ENCODE measurements around the gene PAGE2B.
"Not testable (repeated sequence)": the region's sequence is repeated elsewhere in the genome, so short reads cannot be mapped to it uniquely, and the experiment has no call there.

PAGE2B gene

GRCh38 chrX:55107262-55107661 lies 32.4 kb downstream of the PAGE2B start:
- TF ChIP-seq CTCF (IDR thresholded peaks at IDR 0.05; ENCODE audit: low read depth, low read length, missing control alignments): no peak
- H3K4me3 ChIP-seq (replicated peaks; ENCODE audit: low read depth, low read length): no peak overlapping the region
- DNase-seq (ENCODE audit: extremely low read depth, low read depth): no peak

GRCh38 chrX:55107911-55108310 lies 33.1 kb downstream of the PAGE2B start:
- no peak for DNase-seq (ENCODE audit: extremely low read depth, low read depth)
- no peak overlapping the region for H3K4me3 ChIP-seq (replicated peaks; ENCODE audit: low read depth, low read length)
- no peak for TF ChIP-seq CTCF (IDR thresholded peaks at IDR 0.05; ENCODE audit: low read depth, low read length, missing control alignments)

- no peak for DNase-seq (ENCODE audit: extremely low read depth, low read depth)
These were observed 34.5 kb downstream of the PAGE2B start for GRCh38 chrX:55109306-55109705.

GRCh38 chrX:55111578-55112254 lies 36.9 kb downstream of the PAGE2B start:
- no peak for DNase-seq (ENCODE audit: extremely low read depth, low read depth)

More at GRCh38 chrX:55109306-55109705, 34.5 kb downstream of the PAGE2B start:
- H3K4me3 ChIP-seq (replicated peaks; ENCODE audit: low read depth, low read length): no peak overlapping the region
- TF ChIP-seq CTCF (IDR thresholded peaks at IDR 0.05; ENCODE audit: low read depth, low read length, missing control alignments): no peak

GRCh38 chrX:55116589-55116988 lies 41.8 kb downstream of the PAGE2B start:
- not testable (repeated sequence) for DNase-seq (ENCODE audit: extremely low read depth, low read depth); H3K4me3 ChIP-seq (replicated peaks; ENCODE audit: low read depth, low read length)

More at GRCh38 chrX:55111578-55112254, 36.9 kb downstream of the PAGE2B start:
- H3K4me3 ChIP-seq (replicated peaks; ENCODE audit: low read depth, low read length): no peak overlapping the region
- no peak for TF ChIP-seq CTCF (IDR thresholded peaks at IDR 0.05; ENCODE audit: low read depth, low read length, missing control alignments)

- no peak for TF ChIP-seq CTCF (IDR thresholded peaks at IDR 0.05; ENCODE audit: low read depth, low read length, missing control alignments)
These were observed 43.7 kb downstream of the PAGE2B start for GRCh38 chrX:55118574-55118973.

GRCh38 chrX:55119271-55119670 lies 44.4 kb downstream of the PAGE2B start:
- no peak for TF ChIP-seq CTCF (IDR thresholded peaks at IDR 0.05; ENCODE audit: low read depth, low read length, missing control alignments)
- H3K4me3 ChIP-seq (replicated peaks; ENCODE audit: low read depth, low read length): no peak overlapping the region
- DNase-seq (ENCODE audit: extremely low read depth, low read depth): no peak

More at GRCh38 chrX:55118574-55118973, 43.7 kb downstream of the PAGE2B start:
- DNase-seq (ENCODE audit: extremely low read depth, low read depth): no peak
- H3K4me3 ChIP-seq (replicated peaks; ENCODE audit: low read depth, low read length): no peak overlapping the region

Data from HFF-Myc (cell line).